Erythroblast (primary cell): ENCODE results near the gene CCNQ.

Source experiments
- GATA1 ChIP-seq: IDR thresholded peaks from 2 replicates; pipeline ENCODE4 v1.6.1; 2011; ENCODE audit warnings: low read depth, mild to moderate bottlenecking, control low read depth, low read length, moderate library complexity
- POLR2A ChIP-seq: IDR thresholded peaks from 2 replicates; pipeline ENCODE4 v1.6.1; 2011; ENCODE audit warnings: mild to moderate bottlenecking, low read length

GRCh38 chrX:153610836-153611213 lies 11.9 kb upstream of the CCNQ start:
- TF ChIP-seq POLR2A (no peak), GATA1 (no peak)
